ENCODE measurements around the gene CBX3. TPM values are rescaled to one million over a fixed set of nuclear protein-coding genes. Genes with fewer than 3 reads are reported as not detected.

CBX3 gene
- total RNA-seq, 1 donor from 2014 or later: 360 TPM

DNA sequence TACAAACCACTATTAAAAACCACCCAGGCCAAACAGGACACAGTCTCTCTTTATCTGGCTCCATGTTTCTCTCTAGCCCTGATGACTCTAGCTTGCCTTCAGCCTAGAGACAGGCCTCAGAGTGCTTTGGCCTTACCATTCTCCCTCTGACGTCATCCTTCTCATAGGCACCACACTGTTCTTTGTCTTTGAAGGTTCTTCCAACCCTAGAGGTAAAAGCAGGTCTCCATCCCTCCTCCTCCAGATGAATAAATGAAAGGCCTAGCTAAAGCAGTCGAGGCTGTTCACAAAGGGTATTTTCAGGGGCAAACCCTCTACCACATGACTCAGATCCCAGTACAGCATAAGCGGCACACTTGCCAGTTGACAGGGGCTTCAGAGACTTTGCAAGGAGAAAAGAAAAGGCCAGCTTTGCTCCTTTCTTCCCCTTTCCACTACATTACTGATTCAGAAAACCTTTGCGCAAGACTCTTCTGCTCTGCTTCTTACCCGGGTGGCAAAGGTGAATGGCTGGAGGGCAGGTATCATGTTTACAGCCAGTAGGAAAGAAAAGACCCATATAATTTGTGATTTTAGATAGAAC lies 34.8 kb upstream of the CBX3 start:
- no peak overlapping the region for H3K4me2 ChIP-seq
- peaks cover 4% of the 10 kb centered on the region for H3K4me1 Mint-ChIP-seq
- H3K79me2 ChIP-seq (ENCODE audit: low read depth): no peaks in the 10 kb centered on the region
- no peak for DNase-seq (ENCODE audit: low spot score)
- H3K4me1 ChIP-seq: no peaks in the 10 kb centered on the region
- no peak overlapping the region for H3K4me3 ChIP-seq
- TF ChIP-seq, protein P1, sequence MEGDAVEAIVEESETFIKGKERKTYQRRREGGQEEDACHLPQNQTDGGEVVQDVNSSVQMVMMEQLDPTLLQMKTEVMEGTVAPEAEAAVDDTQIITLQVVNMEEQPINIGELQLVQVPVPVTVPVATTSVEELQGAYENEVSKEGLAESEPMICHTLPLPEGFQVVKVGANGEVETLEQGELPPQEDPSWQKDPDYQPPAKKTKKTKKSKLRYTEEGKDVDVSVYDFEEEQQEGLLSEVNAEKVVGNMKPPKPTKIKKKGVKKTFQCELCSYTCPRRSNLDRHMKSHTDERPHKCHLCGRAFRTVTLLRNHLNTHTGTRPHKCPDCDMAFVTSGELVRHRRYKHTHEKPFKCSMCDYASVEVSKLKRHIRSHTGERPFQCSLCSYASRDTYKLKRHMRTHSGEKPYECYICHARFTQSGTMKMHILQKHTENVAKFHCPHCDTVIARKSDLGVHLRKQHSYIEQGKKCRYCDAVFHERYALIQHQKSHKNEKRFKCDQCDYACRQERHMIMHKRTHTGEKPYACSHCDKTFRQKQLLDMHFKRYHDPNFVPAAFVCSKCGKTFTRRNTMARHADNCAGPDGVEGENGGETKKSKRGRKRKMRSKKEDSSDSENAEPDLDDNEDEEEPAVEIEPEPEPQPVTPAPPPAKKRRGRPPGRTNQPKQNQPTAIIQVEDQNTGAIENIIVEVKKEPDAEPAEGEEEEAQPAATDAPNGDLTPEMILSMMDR (IDR thresholded peaks at IDR 0.05): no peak
- no peak for TF ChIP-seq EZH2 (IDR thresholded peaks at IDR 0.05)
- no peak for TF ChIP-seq EZH2phosphoT487 (IDR thresholded peaks at IDR 0.05)
- peaks cover 3% of the 10 kb centered on the region for H3K36me3 Mint-ChIP-seq
- no peak overlapping the region for H3K9ac ChIP-seq
- no peaks in the 10 kb centered on the region for H3K9me3 Mint-ChIP-seq
- H3K9me3 ChIP-seq (ENCODE audit: low read depth): no peaks in the 10 kb centered on the region
- no peak overlapping the region for H2AFZ ChIP-seq (replicated peaks)
- H3K27ac Mint-ChIP-seq: no peak overlapping the region
- H3K4me3 Mint-ChIP-seq: no peak overlapping the region
- no peaks in the 10 kb centered on the region for H3F3A ChIP-seq (ENCODE audit: low read depth)
- H3K27me3 Mint-ChIP-seq (ENCODE audit: insufficient read depth, low read depth): peaks cover 2% of the 10 kb centered on the region
- H3K27me3 ChIP-seq: no peaks in the 10 kb centered on the region
- no peak overlapping the region for H3K27ac ChIP-seq
- H4K20me1 ChIP-seq (ENCODE audit: low read depth): no peaks in the 10 kb centered on the region
- no peaks in the 10 kb centered on the region for H3K36me3 ChIP-seq

DNA sequence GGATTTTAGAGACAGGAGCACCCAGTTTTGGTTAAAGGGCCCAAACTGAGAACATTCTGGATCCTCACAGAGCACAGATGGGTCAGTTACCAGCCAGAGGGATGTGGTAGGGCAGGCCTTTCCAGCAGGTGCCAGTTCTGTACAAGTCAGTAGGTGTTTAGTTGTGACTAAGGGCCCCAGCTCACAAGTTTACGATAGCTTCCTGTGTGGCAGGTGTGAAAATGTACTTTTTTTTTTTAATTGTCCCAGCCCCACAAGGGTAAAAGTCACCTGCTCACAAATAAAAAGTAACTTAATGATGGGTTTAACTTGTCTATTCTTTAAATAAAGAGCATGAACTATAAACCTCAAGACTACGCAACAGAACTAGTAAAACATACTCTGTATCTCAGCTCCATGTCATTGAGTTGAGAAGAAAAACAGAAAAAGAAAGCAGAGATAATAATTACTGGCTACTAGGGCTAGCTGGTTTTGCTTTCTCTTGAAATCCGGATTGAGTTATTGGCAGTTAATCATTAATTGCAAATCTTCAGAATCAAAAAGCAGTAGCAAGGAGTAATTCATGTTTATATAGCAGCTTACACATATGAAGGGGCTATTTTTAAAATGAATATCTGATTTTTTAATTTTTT lies 34.1 kb upstream of the CBX3 start:
- no peaks in the 10 kb centered on the region for H3K4me1 ChIP-seq
- H3F3A ChIP-seq (ENCODE audit: low read depth): no peaks in the 10 kb centered on the region
- no peak overlapping the region for H3K27ac Mint-ChIP-seq
- H3K36me3 ChIP-seq: no peaks in the 10 kb centered on the region
- no peaks in the 10 kb centered on the region for H3K9me3 ChIP-seq (ENCODE audit: low read depth)
- H2AFZ ChIP-seq (replicated peaks): no peak overlapping the region
- no peaks in the 10 kb centered on the region for H3K79me2 ChIP-seq (ENCODE audit: low read depth)
- no peaks in the 10 kb centered on the region for H3K9me3 Mint-ChIP-seq
- H3K27ac ChIP-seq: no peak overlapping the region
- peaks cover 4% of the 10 kb centered on the region for H3K4me1 Mint-ChIP-seq
- no peaks in the 10 kb centered on the region for H4K20me1 ChIP-seq (ENCODE audit: low read depth)
- peaks cover 3% of the 10 kb centered on the region for H3K36me3 Mint-ChIP-seq
- H3K27me3 ChIP-seq: no peaks in the 10 kb centered on the region
- no peak for DNase-seq (ENCODE audit: low spot score)
- no peak overlapping the region for H3K9ac ChIP-seq
- H3K4me3 Mint-ChIP-seq: no peak overlapping the region
- no peak overlapping the region for H3K4me3 ChIP-seq
- no peak overlapping the region for H3K4me2 ChIP-seq
- H3K27me3 Mint-ChIP-seq (ENCODE audit: insufficient read depth, low read depth): peaks cover 2% of the 10 kb centered on the region
- TF ChIP-seq, protein P1 (IDR thresholded peaks at IDR 0.05): no peak
- TF ChIP-seq EZH2phosphoT487 (IDR thresholded peaks at IDR 0.05) (no peak), EZH2 (IDR thresholded peaks at IDR 0.05) (no peak)

DNA sequence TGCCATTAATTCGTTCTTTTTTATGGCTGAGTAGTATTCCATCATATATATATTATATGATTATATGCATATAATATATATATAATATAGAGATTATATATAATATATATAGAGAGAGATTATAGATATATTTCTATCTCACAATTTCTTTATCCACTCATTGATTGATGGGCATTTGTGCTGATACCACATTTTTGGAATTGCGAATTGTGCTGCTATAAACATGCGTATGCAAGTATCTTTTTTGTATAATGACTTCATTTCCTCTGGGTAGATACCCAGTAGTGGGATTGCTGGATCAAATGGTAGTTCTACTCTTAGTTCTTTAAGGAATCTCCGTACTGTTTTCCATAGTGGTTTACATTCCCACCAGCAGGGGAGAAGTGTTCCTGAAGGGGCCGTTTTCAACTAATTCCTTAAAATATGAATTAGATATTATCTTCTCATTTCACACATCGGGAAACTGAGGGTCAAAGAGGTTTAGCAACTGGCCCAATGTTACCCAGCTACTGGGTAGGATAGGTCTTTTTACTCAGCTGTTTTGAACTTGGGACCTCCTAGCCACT lies 33.0 kb upstream of the CBX3 start:
- no peak overlapping the region for H3K9ac ChIP-seq
- H3K36me3 ChIP-seq: no peaks in the 10 kb centered on the region
- TF ChIP-seq, protein P1 (IDR thresholded peaks at IDR 0.05): peak; percentile 23
- no peak for TF ChIP-seq EZH2 (IDR thresholded peaks at IDR 0.05)
- TF ChIP-seq EZH2phosphoT487 (IDR thresholded peaks at IDR 0.05): no peak
- H3K4me1 Mint-ChIP-seq: peaks cover 4% of the 10 kb centered on the region
- H3K4me3 Mint-ChIP-seq: no peak overlapping the region
- H3K4me3 ChIP-seq: no peak overlapping the region
- no peak overlapping the region for H3K27ac Mint-ChIP-seq
- no peaks in the 10 kb centered on the region for H3K9me3 ChIP-seq (ENCODE audit: low read depth)
- H3K9me3 Mint-ChIP-seq: no peaks in the 10 kb centered on the region
- H3K79me2 ChIP-seq (ENCODE audit: low read depth): no peaks in the 10 kb centered on the region
- H3F3A ChIP-seq (ENCODE audit: low read depth): no peaks in the 10 kb centered on the region
- no peaks in the 10 kb centered on the region for H3K27me3 ChIP-seq
- no peaks in the 10 kb centered on the region for H3K4me1 ChIP-seq
- no peak overlapping the region for H2AFZ ChIP-seq (replicated peaks)
- peaks cover 3% of the 10 kb centered on the region for H3K36me3 Mint-ChIP-seq
- no peak for DNase-seq (ENCODE audit: low spot score)
- no peaks in the 10 kb centered on the region for H4K20me1 ChIP-seq (ENCODE audit: low read depth)
- no peak overlapping the region for H3K27ac ChIP-seq
- H3K4me2 ChIP-seq: no peak overlapping the region
- peaks cover 2% of the 10 kb centered on the region for H3K27me3 Mint-ChIP-seq (ENCODE audit: insufficient read depth, low read depth)

All from neural progenitor cell (in vitro differentiated cells).